K562 (cell line): ENCODE data around the gene WDR72. TPM values are rescaled to one million over a fixed set of nuclear protein-coding genes. Genes with fewer than 3 reads are reported as not detected.

ENCODE experiments used
- ATAC-seq: fragments of 200-7000 bp; cut with Tn5 transposase; 3 replicates; pipeline ENCODE4 v1.9.1; 2020; ENCODE audit warnings: moderate library complexity
- BruUV-seq: library from RNA; stranded (reverse); fragments of 400-500 nt; replicated peaks from 2 replicates; lab custom pipeline; 2021; lab: Mats Ljungman, UMichigan
- CTCF ChIA-PET: fragments of 300-600 bp; formaldehyde crosslinking; extraction: SDS; loops from one replicate; lab custom pipeline; 2021; ENCODE audit warnings: low intra/inter-chr PET ratio; lab: Yijun Ruan, JAX
- POLR2A ChIA-PET: fragments of 300-600, 350-650 bp; sonication (Branson Sonifier 250); formaldehyde crosslinking; extraction: SDS; loops from one replicate; lab custom pipeline; 2021; ENCODE audit warnings: antibody characterized with exemption, inconsistent platforms; lab: Yijun Ruan, JAX
- DNase-seq, 4 experiments: peaks; one replicate each; pipeline versions ENCODE4 v3.0.0 to v3.0.0-alpha.2; 2011 to 2018; ENCODE audit warnings: low spot score in 3 of 4, mixed read lengths in 3 of 4; ENCODE audit errors: extremely low read depth in 1 of 4
- FAIRE-seq: peaks from 2 replicates; lab custom pipeline; 2011; peaks lifted over from hg19 to GRCh38; lab: Jason Lieb, UNC
- H2AFZ ChIP-seq: 2 replicates; pipeline ENCODE4 v1.6.0; 2011; ENCODE audit warnings: low read depth, low read length, control low read depth, inconsistent platforms
- H3K27ac ChIP-seq: fragments of 200-600 bp; 3 replicates; pipeline ENCODE4 v1.8.0; 2011; ENCODE audit warnings: low read depth, mild to moderate bottlenecking, control low read depth, inconsistent platforms, low read length, moderate library complexity, mixed read lengths; ENCODE audit errors: extremely low read depth
- H3K27me3 ChIP-seq, 2 experiments: fragments of 300-600 bp in 1 of 2; 2 replicates in 1 of 2; 3 replicates in 1 of 2; pipeline versions ENCODE4 v1.6.0 to v1.8.0; 2011; ENCODE audit warnings: inconsistent platforms in 2 of 2, low read length in 2 of 2, mild to moderate bottlenecking in 1 of 2, mixed read lengths in 1 of 2, moderate library complexity in 1 of 2; ENCODE audit not compliant: control insufficient read depth in 2 of 2, insufficient read depth in 2 of 2
- H3K36me3 ChIP-seq: fragments of 300-600 bp; 3 replicates; pipeline ENCODE4 v1.8.0; 2011; ENCODE audit warnings: mild to moderate bottlenecking, low read length, inconsistent platforms; ENCODE audit not compliant: control insufficient read depth, insufficient read depth
- H3K4me1 ChIP-seq, 2 experiments: fragments of 200-600 bp in 1 of 2; replicated peaks in 1 of 2; 2 replicates in 1 of 2; 3 replicates in 1 of 2; pipeline versions ENCODE4 v1.5.1 to v1.8.0; 2011; ENCODE audit warnings: inconsistent platforms in 2 of 2, low read length in 2 of 2, mild to moderate bottlenecking in 1 of 2, mixed read lengths in 1 of 2, moderate library complexity in 1 of 2; ENCODE audit not compliant: control insufficient read depth in 2 of 2, insufficient read depth in 2 of 2
- H3K4me2 ChIP-seq: 2 replicates; pipeline ENCODE4 v1.6.1; 2011; ENCODE audit warnings: low read length, control low read depth, inconsistent platforms, mixed read lengths; ENCODE audit not compliant: insufficient read depth
- H3K4me3 ChIP-seq: fragments of 200-600 bp; sonication (generic), shearing (Covaris generic); 2 replicates; pipeline ENCODE4 v1.5.1; 2016; ENCODE audit warnings: control low read depth, inconsistent platforms
- H3K79me2 ChIP-seq: fragments of 200-600 bp; 3 replicates; pipeline ENCODE4 v1.8.0; 2011; ENCODE audit warnings: low read length, inconsistent platforms; ENCODE audit not compliant: control insufficient read depth, insufficient read depth
- H3K9ac ChIP-seq, 2 experiments: 2 replicates each; pipeline versions ENCODE4 v1.6.0 to v1.6.1; 2011; ENCODE audit warnings: low read depth in 2 of 2, low read length in 2 of 2, control low read depth in 1 of 2, inconsistent platforms in 1 of 2, mild to moderate bottlenecking in 1 of 2, mixed read lengths in 1 of 2; ENCODE audit not compliant: insufficient read depth in 1 of 2
- H3K9me1 ChIP-seq: one replicate; pipeline ENCODE4 v1.6.0; 2011; ENCODE audit warnings: inconsistent platforms, mild to moderate bottlenecking, low read length, moderate library complexity; ENCODE audit not compliant: control insufficient read depth, insufficient read depth
- H3K9me3 ChIP-seq: replicated peaks from 2 replicates; pipeline ENCODE4 v1.5.1; 2011; ENCODE audit warnings: low read depth, low read length, inconsistent platforms; ENCODE audit not compliant: control insufficient read depth, insufficient read depth
- H4K20me1 ChIP-seq: replicated peaks from 2 replicates; pipeline ENCODE4 v1.6.1; 2011; ENCODE audit warnings: low read length, inconsistent platforms, mixed read lengths; ENCODE audit not compliant: control insufficient read depth, insufficient read depth
- MED1 ChIP-seq: sonication (generic); formaldehyde crosslinking; IDR thresholded peaks from 2 replicates; pipeline ENCODE4 v1.8.1; 2023; ENCODE audit warnings: missing genetic modification reagents, borderline replicate concordance
- NR1H2 ChIP-seq: sonication (generic); formaldehyde crosslinking; IDR thresholded peaks from 2 replicates; pipeline ENCODE4 v1.4.0; 2020; ENCODE audit warnings: mild to moderate bottlenecking, missing genetic modification reagents
- PCBP1 ChIP-seq: fragments of 200-400 bp; formaldehyde crosslinking; IDR thresholded peaks from 2 replicates; pipeline ENCODE4 v1.6.1; 2018; ENCODE audit warnings: mild to moderate bottlenecking, low read depth, low read length; ENCODE audit not compliant: poor library complexity, severe bottlenecking
- POLR3A ChIP-seq: IDR thresholded peaks from 2 replicates; pipeline ENCODE4 v1.6.1; 2011; ENCODE audit warnings: borderline replicate concordance, mild to moderate bottlenecking, moderate library complexity; ENCODE audit not compliant: insufficient read length, insufficient read depth; ENCODE audit errors: extremely low read depth
- TFAP4 ChIP-seq: sonication (generic); formaldehyde crosslinking; IDR thresholded peaks from 2 replicates; pipeline ENCODE4 v1.8.0; 2022; ENCODE audit warnings: missing genetic modification reagents, mild to moderate bottlenecking, moderate library complexity, borderline replicate concordance
- ZBTB2 ChIP-seq: fragments of 450-650 bp; IDR thresholded peaks from 2 replicates; pipeline ENCODE4 v1.6.1; 2016; ENCODE audit warnings: antibody characterized with exemption
- ZNF77 ChIP-seq: fragments of 250-450 bp; sonication (Bioruptor Pico); IDR thresholded peaks from 2 replicates; pipeline ENCODE4 v1.5.0; 2020
- WGBS: fragments of 100-300 bp; shearing (Covaris generic); methylation state at CpG from one replicate; pipeline ENCODE4 v1.1.6; 2016; ENCODE audit warnings: low coverage, mixed read lengths; ENCODE audit not compliant: insufficient coverage; ENCODE audit errors: missing lambda C conversion rate; 5-methylcytosine and 5-hydroxymethylcytosine counted together
- in situ Hi-C: fragments of 300-500 bp; cut with MboI; formaldehyde crosslinking; loops from 4 replicates; pipeline ENCODE4 v1.15.0; 2018; ENCODE audit warnings: inconsistent platforms, mixed read lengths
- intact Hi-C: fragments of 100-400 bp; cut with micrococcal nuclease; formaldehyde crosslinking; loops from 2 replicates; pipeline ENCODE4 v1.14.2; 2022
- polyA plus RNA-seq, 8 experiments: library from polyadenylated mRNA; depleted of rRNA in 4 of 8; stranded (reverse) in 5 of 8; unstranded in 3 of 8; fragments of >200 nt; fragmentation: Nextera tagmentation in 2 of 8; fragmentation: Illumina TruSeq in 1 of 8; extraction: Ambion mirVana in 2 of 8; extraction: Trizol in 1 of 8; gene quantifications; 2 replicates each; pipeline versions ENCODE4 v1.2.1 to v1.2.3, GENCODE V29; 2011 to 2014; ENCODE audit warnings: inconsistent platforms in 1 of 8, missing spikeins in 1 of 8
- total RNA-seq, 7 experiments: library from RNA; depleted of rRNA in 6 of 7; stranded (reverse); fragments of >200 nt in 6 of 7; fragmentation: Illumina TruSeq in 2 of 7; extraction: Trizol in 2 of 7; gene quantifications; 2 replicates each; pipeline versions ENCODE4 v1.2.1 to v1.2.3, GENCODE V29; 2011 to 2021; ENCODE audit warnings: low replicate concordance in 1 of 7

The WDR72 gene
- total and polyA plus RNA-seq, 9 of the 15 experiments (the other 6 are each of a cell fraction or from before 2014, with no cell fraction given) = 0.01 TPM; not detected in 8

GRCh38 chr15:53472883-53473282 is 286.6 kb downstream of the WDR72 start:
- no peak for DNase-seq
- TF ChIP-seq POLR3A (no peak), NR1H2 (CRISPR knock-in tag) (no peak), TFAP4 (CRISPR knock-in tag) (no peak), ZBTB2 (no peak), MED1 (CRISPR knock-in tag) (no peak), ZNF77 (no peak), PCBP1 (no peak)
- TF ChIP-seq, all 486 proteins: peak for 0
- WGBS = 2% methylated on average over 5 of the region's 5 CpGs
- ChIA-PET POLR2A (no interaction called here), CTCF (no interaction called here)
- intact Hi-C loops (no loop called here), in situ Hi-C loops (no loop called here)
- no peaks in the 10 kb centered on the region for H3K9me3 ChIP-seq
- no peak overlapping the region for H3K4me3 ChIP-seq
- no peaks in the 10 kb centered on the region for H3K79me2 ChIP-seq
- no peak overlapping the region for H3K4me2 ChIP-seq
- H3K27ac ChIP-seq = no peak overlapping the region
- H3K4me1 ChIP-seq = no peaks in the 10 kb centered on the region
- no peak overlapping the region for H2AFZ ChIP-seq
- H4K20me1 ChIP-seq = no peaks in the 10 kb centered on the region
- no peaks in the 10 kb centered on the region for H3K9me1 ChIP-seq
- no peak overlapping the region for H3K9ac ChIP-seq
- H3K27me3 ChIP-seq = no peaks in the 10 kb centered on the region
- no peak for FAIRE-seq
- no TSS peak for BruUV-seq
- H3K36me3 ChIP-seq = no peaks in the 10 kb centered on the region
- ATAC-seq = no peak
